NB4 (cell line): ENCODE data around the gene CUL3.

Experiments used
- CTCF ChIP-seq: IDR thresholded peaks from one replicate; pipeline ENCODE4 v1.5.1; 2012; ENCODE audit warnings: low read depth, low read length
- MAX ChIP-seq: IDR thresholded peaks from 2 replicates; pipeline ENCODE4 v1.6.1; 2011; ENCODE audit warnings: low read depth, low read length
- MYC ChIP-seq: IDR thresholded peaks from 2 replicates; pipeline ENCODE4 v1.6.1; 2011; ENCODE audit warnings: low read depth, low read length
- POLR2A ChIP-seq: IDR thresholded peaks from 2 replicates; pipeline ENCODE4 v1.6.1; 2011; ENCODE audit warnings: mild to moderate bottlenecking; ENCODE audit not compliant: insufficient read length; ENCODE audit errors: extremely low read depth

- TF ChIP-seq CTCF: no peak
- TF ChIP-seq POLR2A: no peak
- no peak for TF ChIP-seq MYC
- no peak for TF ChIP-seq MAX
Measured at GRCh38 chr2:224584111-224584784, 915 bp downstream of the CUL3 start.
